Upper lobe of left lung (tissue), 6 donors: ENCODE results near the gene DICER1. TPM values are rescaled to one million over a fixed set of nuclear protein-coding genes. Genes with fewer than 3 reads are reported as not detected.

Experiments
- ATAC-seq, 2 donors: fragments of 200-7000 bp; cut with Tn5 transposase; one replicate each; pipeline ENCODE4 v1.9.1; 2022; ENCODE audit warnings: mild to moderate bottlenecking in 2 of 2, moderate library complexity in 2 of 2; ENCODE audit not compliant: low FRiP score in 2 of 2
- DNase-seq, 2 donors: peaks; one replicate each; pipeline ENCODE4 v3.0.0-alpha.2; 2019 to 2020
- H3K27ac ChIP-seq, 4 donors: fragments of 200-600 bp; sonication (generic); one replicate each; pipeline ENCODE4 v1.5.1; 2016 to 2019
- H3K27me3 ChIP-seq, 4 donors: fragments of 200-600 bp; sonication (generic); one replicate each; pipeline ENCODE4 v1.5.1; 2017 to 2019
- H3K36me3 ChIP-seq, 4 donors: fragments of 200-600 bp; sonication (generic); one replicate each; pipeline ENCODE4 v1.5.1; 2016 to 2019
- H3K4me1 ChIP-seq, 4 donors: fragments of 200-600 bp; sonication (generic); one replicate each; pipeline ENCODE4 v1.5.1; 2018 to 2019
- H3K4me3 ChIP-seq, 4 donors: fragments of 200-600 bp; sonication (generic); one replicate each; pipeline ENCODE4 v1.5.1; 2017 to 2019; ENCODE audit warnings: mild to moderate bottlenecking in 2 of 4, moderate library complexity in 1 of 4
- H3K9me3 ChIP-seq, 4 donors: fragments of 200-600 bp; sonication (generic); one replicate each; pipeline ENCODE4 v1.5.1; 2018 to 2019
- CTCF ChIP-seq, 6 experiments: fragments of 450-650 bp in 4 of 6; fragments of 200-600 bp in 2 of 6; sonication (generic) in 2 of 6; IDR thresholded peaks; one replicate each; pipeline ENCODE4 v1.5.1; 2016 to 2019; ENCODE audit warnings: antibody characterized with exemption in 6 of 6
- EP300 ChIP-seq, 4 donors: sonication (generic); formaldehyde crosslinking; IDR thresholded peaks; one replicate each; pipeline ENCODE4 v1.5.1; 2017; ENCODE audit warnings: antibody characterized with exemption in 4 of 4, control low read depth in 2 of 4
- POLR2A ChIP-seq, 4 donors: fragments of 450-650 bp; IDR thresholded peaks; one replicate each; pipeline ENCODE4 v1.5.1; 2016 to 2017; ENCODE audit warnings: antibody characterized with exemption in 4 of 4, mild to moderate bottlenecking in 2 of 4
- POLR2AphosphoS5 ChIP-seq, 2 donors: sonication (generic); formaldehyde crosslinking; IDR thresholded peaks; one replicate each; pipeline ENCODE4 v1.5.1; 2017; ENCODE audit warnings: antibody characterized with exemption in 2 of 2
- WGBS, 2 donors: methylation state at CpG; one replicate each; pipeline ENCODE4 v1.1.5; 2017 to 2018; 5-methylcytosine and 5-hydroxymethylcytosine counted together
- total RNA-seq, 6 donors: library from RNA; depleted of rRNA in 4 of 6; stranded (reverse); fragments of >200 nt in 4 of 6; gene quantifications; one replicate each; pipeline versions ENCODE4 v1.1.0 to v1.2.1, GENCODE V29; 2016 to 2021
- donor health status: DM: no; HTN: no; CAD: no; lungs with moderate emphysema.
- donor health status: DM: no; HTN: yes; CAD: no; lungs with severe emphysema.

The DICER1 gene
- total RNA-seq, 6 donors from 2014 or later, result 57.7 to 106 (median 75.1) TPM

- H3K4me1 ChIP-seq, result peaks cover 0 to 5% (median 2%) of the 10 kb centered on the region in 4 donors
- WGBS, 2 donors, result 31 to 39% methylated on average over 5 of the region's 5 CpGs
- no peaks in the 10 kb centered on the region for H3K9me3 ChIP-seq
- H3K4me3 ChIP-seq, result no peak overlapping the region
- no peak for DNase-seq
- H3K27me3 ChIP-seq, result no peaks in the 10 kb centered on the region
- TF ChIP-seq CTCF (IDR thresholded peaks at IDR 0.05) (peak in 5 of 6 experiments; percentile 9 to 48 (median 17)), POLR2A (IDR thresholded peaks at IDR 0.05) (no peak), EP300 (IDR thresholded peaks at IDR 0.05) (no peak), POLR2AphosphoS5 (IDR thresholded peaks at IDR 0.05) (no peak)
- ATAC-seq, result no peak
- no peak overlapping the region for H3K27ac ChIP-seq
- no peaks in the 10 kb centered on the region for H3K36me3 ChIP-seq
These were observed 38.9 kb upstream of the DICER1 start for GRCh38 chr14:95196268-95196667.

GRCh38 chr14:95195031-95195430, 37.7 kb upstream of the DICER1 start:
- Histone ChIP-seq H3K36me3 (no peaks in the 10 kb centered on the region), H3K27ac (no peak overlapping the region), H3K27me3 (no peaks in the 10 kb centered on the region), H3K4me1 (peaks cover 7 to 13% (median 9%) of the 10 kb centered on the region in 4 donors), H3K4me3 (no peak overlapping the region), H3K9me3 (no peaks in the 10 kb centered on the region)
- no peak for TF ChIP-seq EP300 (IDR thresholded peaks at IDR 0.05)
- no peak for TF ChIP-seq CTCF (IDR thresholded peaks at IDR 0.05)
- TF ChIP-seq POLR2A (IDR thresholded peaks at IDR 0.05), result no peak
- no peak for TF ChIP-seq POLR2AphosphoS5 (IDR thresholded peaks at IDR 0.05)
- DNase-seq (no peak), ATAC-seq (no peak)
- WGBS, 2 donors, result 92 to 94% methylated on average over 4 to 6 of the region's 6 CpGs

GRCh38 chr14:95193081-95193480, 35.8 kb upstream of the DICER1 start:
- WGBS, 2 donors, result 49 to 51% methylated on average over 6 of the region's 6 CpGs
- Histone ChIP-seq H3K27me3 (no peaks in the 10 kb centered on the region), H3K27ac (no peak overlapping the region), H3K9me3 (no peaks in the 10 kb centered on the region), H3K4me1 (peaks cover 14 to 20% (median 16%) of the 10 kb centered on the region in 4 donors), H3K36me3 (no peaks in the 10 kb centered on the region), H3K4me3 (no peak overlapping the region)
- no peak for TF ChIP-seq EP300 (IDR thresholded peaks at IDR 0.05)
- no peak for TF ChIP-seq CTCF (IDR thresholded peaks at IDR 0.05)
- TF ChIP-seq POLR2A (IDR thresholded peaks at IDR 0.05), result no peak
- TF ChIP-seq POLR2AphosphoS5 (IDR thresholded peaks at IDR 0.05), result no peak
- ATAC-seq (no peak), DNase-seq (no peak)

- no peaks in the 10 kb centered on the region for H3K36me3 ChIP-seq
- DNase-seq (no peak), ATAC-seq (no peak)
- peaks cover 14 to 20% (median 16%) of the 10 kb centered on the region in 4 donors for H3K4me1 ChIP-seq
- no peaks in the 10 kb centered on the region for H3K27me3 ChIP-seq
- TF ChIP-seq POLR2A (IDR thresholded peaks at IDR 0.05), result no peak
- no peak for TF ChIP-seq POLR2AphosphoS5 (IDR thresholded peaks at IDR 0.05)
- no peak for TF ChIP-seq CTCF (IDR thresholded peaks at IDR 0.05)
- no peak for TF ChIP-seq EP300 (IDR thresholded peaks at IDR 0.05)
- H3K4me3 ChIP-seq, result no peak overlapping the region
- 92 to 99% methylated on average over 6 of the region's 6 CpGs for WGBS, 2 donors
- H3K9me3 ChIP-seq, result no peaks in the 10 kb centered on the region
- H3K27ac ChIP-seq, result no peak overlapping the region
These were observed 35.0 kb upstream of the DICER1 start for GRCh38 chr14:95192311-95192710.
